Skeletal muscle satellite cell (primary cell): Measurements from ENCODE around the gene RABGAP1.

Source experiments
- H3K27me3 ChIP-seq: 2 replicates; pipeline ENCODE4 v1.7.0; 2013; ENCODE audit warnings: low read length; ENCODE audit not compliant: control insufficient read depth, insufficient read depth
- H3K36me3 ChIP-seq: 2 replicates; pipeline ENCODE4 v1.7.0; 2013; ENCODE audit warnings: mild to moderate bottlenecking, control low read depth, low read length; ENCODE audit not compliant: insufficient read depth
- H3K4me1 ChIP-seq: 2 replicates; pipeline ENCODE4 v1.7.0; 2013; ENCODE audit warnings: low read length; ENCODE audit not compliant: control insufficient read depth, insufficient read depth
- H3K4me2 ChIP-seq: 2 replicates; pipeline ENCODE4 v1.7.0; 2013; ENCODE audit warnings: mild to moderate bottlenecking, low read length
- H3K4me3 ChIP-seq: 2 replicates; pipeline ENCODE4 v1.7.0; 2013; ENCODE audit warnings: low read length
- H3K9ac ChIP-seq: 2 replicates; pipeline ENCODE4 v1.7.0; 2013; ENCODE audit warnings: mild to moderate bottlenecking, low read depth, low read length, moderate library complexity
- H3K9me3 ChIP-seq: replicated peaks from 2 replicates; pipeline ENCODE4 v1.7.0; 2013; ENCODE audit warnings: mild to moderate bottlenecking, control low read depth, low read length

The RABGAP1 gene

DNA sequence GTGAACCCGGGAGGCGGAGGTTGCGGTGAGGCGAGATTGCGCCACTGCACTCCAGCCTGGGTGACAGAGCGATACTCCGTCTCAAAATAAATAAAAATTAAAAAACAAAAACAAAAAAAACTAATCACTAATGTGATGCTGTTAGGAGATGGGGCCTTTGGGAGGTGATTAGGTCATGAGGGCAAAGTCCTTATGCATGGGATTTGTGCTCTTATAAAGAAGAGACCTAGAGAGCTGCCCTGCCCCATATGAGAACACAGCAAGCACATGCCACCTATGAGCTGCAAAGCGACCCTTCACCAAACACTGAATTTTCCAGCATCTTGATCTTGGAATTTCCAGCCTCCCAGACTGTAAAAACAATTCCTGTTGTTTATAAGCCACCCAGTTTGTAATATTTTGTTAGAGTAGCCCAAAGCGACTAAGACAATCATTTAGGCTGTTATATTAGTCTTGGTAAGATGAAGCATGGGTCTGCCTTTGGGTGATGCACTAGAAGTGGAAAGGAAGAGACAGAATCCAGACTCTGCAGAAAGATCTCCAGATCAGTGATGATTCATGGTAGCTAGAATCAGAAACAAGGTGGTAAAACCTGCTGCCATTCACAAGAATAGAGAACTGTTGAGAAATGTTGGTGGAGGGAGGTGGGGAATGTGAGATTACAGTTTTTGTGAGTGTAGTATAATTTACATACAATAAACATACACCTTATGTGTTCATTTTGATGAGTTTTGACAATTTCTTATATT is 118.8 kb downstream of the RABGAP1 start:
- Histone ChIP-seq H3K9me3 (no peaks in the 10 kb centered on the region), H3K27me3 (no peaks in the 10 kb centered on the region), H3K4me2 (no peak overlapping the region), H3K4me3 (no peak overlapping the region), H3K36me3 (peaks cover 5% of the 10 kb centered on the region), H3K9ac (no peak overlapping the region), H3K4me1 (peaks cover 46% of the 10 kb centered on the region)

DNA sequence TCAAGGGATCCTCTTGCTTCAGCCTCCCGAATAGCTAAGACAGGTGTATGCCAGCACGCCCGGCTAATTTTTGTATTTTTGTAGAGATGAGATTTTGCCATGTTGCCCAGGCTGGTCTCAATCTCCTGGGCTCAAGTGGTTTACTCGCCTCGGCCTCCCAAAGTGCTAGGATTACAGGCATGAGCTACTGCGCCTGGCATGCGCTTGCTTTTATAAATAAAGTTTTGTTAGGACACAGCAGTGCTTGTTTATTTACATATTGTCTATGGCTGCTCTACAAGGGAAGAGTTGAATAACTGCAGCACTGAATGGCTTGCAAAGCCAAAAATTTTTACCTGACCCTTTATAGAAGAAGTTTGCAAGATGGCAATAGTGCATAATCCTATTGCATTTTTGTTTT is 120.4 kb downstream of the RABGAP1 start:
- Histone ChIP-seq H3K9ac (no peak overlapping the region), H3K9me3 (no peaks in the 10 kb centered on the region), H3K4me1 (peaks cover 51% of the 10 kb centered on the region), H3K27me3 (no peaks in the 10 kb centered on the region), H3K36me3 (peaks cover 8% of the 10 kb centered on the region), H3K4me2 (no peak overlapping the region), H3K4me3 (no peak overlapping the region)

DNA sequence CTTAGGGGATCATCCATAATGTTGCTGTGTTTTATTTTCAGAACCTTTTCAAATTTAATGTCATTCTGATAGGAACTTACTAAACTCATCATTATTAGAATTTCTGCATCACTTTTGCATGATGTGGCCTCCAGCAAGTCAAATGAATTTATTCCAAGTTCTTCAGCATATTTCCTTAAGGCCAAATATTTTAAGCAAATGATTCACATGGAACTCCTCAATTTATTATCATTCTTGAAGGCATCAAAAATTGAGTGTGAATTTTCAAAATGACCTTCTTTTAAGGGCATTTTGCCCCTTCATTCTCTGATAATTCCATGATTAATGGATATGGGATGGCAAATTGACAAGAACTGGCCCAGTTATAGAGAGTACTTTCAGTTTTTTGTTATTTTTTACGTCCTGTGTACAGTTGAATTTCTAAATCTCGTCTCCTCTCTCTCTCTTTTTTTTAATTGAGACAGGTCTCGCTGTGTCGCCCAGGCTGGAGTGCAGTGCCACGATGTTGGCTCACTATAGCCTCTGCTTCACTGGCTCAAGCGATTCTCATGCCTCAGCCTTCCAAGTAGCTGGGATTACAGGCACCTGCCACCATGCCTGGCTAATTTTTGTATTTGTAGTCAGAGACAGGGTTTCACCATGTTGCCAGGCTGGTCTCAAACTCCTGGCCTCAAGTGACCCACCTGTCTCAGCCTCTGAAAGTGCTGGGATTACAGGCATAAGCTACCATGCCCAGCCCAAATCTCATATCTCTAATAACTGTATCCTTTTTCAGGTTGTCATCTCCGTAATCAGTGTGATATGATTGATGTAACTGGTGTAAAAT is 121.7 kb downstream of the RABGAP1 start:
- no peaks in the 10 kb centered on the region for H3K27me3 ChIP-seq
- peak overlapping the region; percentile 37 for H3K4me2 ChIP-seq
- H3K4me3 ChIP-seq: no peak overlapping the region
- no peaks in the 10 kb centered on the region for H3K9me3 ChIP-seq
- peak overlapping the region; percentile 50 for H3K9ac ChIP-seq
- H3K4me1 ChIP-seq: peaks cover 52% of the 10 kb centered on the region
- H3K36me3 ChIP-seq: peaks cover 15% of the 10 kb centered on the region

DNA sequence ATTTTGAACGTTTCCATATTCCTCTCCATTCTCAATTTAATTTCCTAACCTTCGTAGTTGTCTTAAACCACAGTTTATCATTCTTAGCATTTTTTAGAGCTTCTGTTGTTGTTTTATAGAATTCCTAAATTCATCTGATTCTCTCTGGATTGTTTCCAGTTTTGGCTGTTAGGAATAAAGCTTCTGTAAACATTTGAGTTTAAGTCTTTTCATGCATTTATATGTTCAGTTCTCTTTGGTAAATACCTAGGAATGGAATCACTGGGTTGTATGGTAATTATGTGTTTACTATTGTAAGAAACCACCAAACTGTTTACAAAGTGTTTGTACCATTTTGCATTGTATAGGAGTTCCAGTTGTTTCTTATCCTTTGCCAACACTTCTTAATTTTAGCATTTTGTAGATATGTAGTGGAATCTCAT is 122.4 kb downstream of the RABGAP1 start:
- H3K4me1 ChIP-seq: peaks cover 55% of the 10 kb centered on the region
- peak overlapping the region; percentile 46 for H3K4me2 ChIP-seq
- no peaks in the 10 kb centered on the region for H3K27me3 ChIP-seq
- no peaks in the 10 kb centered on the region for H3K9me3 ChIP-seq
- H3K36me3 ChIP-seq: peaks cover 19% of the 10 kb centered on the region
- H3K9ac ChIP-seq: peak overlapping the region; percentile 37
- no peak overlapping the region for H3K4me3 ChIP-seq

DNA sequence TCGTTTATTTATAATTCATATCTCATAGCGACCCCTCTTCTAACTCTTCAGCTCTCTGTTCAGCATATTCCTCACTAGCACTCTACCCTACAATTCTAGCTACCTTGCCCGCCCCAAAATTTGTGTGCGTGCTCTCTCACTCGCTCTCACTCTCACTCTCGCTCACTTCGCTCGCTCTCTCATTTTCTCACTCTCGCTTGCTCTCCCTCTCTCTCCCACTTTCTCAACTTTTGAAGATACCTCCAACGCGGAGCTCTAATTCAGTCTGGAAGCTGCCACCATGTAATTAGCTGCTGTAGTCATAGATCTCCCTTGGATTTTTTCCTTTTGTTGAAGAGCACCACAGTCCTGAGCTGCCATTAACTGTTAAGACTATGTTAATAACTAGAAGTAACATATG is 123.1 kb downstream of the RABGAP1 start:
- Histone ChIP-seq H3K36me3 (peaks cover 19% of the 10 kb centered on the region), H3K27me3 (no peaks in the 10 kb centered on the region), H3K9me3 (no peaks in the 10 kb centered on the region), H3K4me1 (peaks cover 54% of the 10 kb centered on the region), H3K4me2 (no peak overlapping the region), H3K4me3 (no peak overlapping the region), H3K9ac (peak overlapping the region; percentile 37)

DNA sequence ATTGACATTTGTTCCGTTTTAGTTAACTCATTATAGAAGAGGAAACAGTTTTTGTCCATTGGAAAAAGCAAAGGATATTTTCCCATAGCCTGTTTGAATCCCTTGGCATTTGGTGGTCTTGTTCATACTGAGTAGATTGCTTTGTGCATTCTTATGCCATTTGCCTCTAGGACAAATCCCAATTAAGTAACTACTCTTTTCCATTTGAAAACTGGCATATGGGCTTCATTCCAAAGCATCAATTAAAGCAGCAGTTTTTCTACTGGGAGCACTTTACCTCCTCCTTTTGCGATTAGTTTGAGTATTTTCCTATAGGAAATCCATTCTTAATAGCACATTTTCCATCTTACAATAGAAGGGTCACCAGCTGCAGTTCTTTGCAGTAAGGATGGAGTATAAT is 123.9 kb downstream of the RABGAP1 start:
- Histone ChIP-seq H3K27me3 (no peaks in the 10 kb centered on the region), H3K9me3 (no peaks in the 10 kb centered on the region), H3K4me2 (no peak overlapping the region), H3K4me1 (peaks cover 53% of the 10 kb centered on the region), H3K9ac (no peak overlapping the region), H3K4me3 (no peak overlapping the region), H3K36me3 (peaks cover 19% of the 10 kb centered on the region)

DNA sequence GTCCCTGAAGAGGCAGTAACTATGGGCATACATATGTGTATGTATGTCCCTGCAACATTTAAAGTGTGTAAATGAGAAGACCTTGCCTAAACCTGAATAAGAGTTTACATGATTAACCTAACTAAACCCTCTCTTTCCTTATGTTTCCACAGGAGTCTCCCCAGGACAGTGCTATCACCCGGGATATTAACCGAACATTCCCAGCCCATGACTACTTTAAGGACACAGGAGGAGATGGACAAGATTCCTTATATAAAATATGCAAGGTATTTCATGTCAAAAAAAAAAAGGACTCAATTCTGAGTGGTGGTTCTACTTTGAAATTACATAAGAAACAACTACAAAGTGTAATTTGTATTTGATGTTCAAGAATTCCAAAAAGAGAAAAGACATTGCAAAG is 124.4 kb downstream of the RABGAP1 start:
- H3K4me1 ChIP-seq: peaks cover 54% of the 10 kb centered on the region
- no peaks in the 10 kb centered on the region for H3K9me3 ChIP-seq
- H3K27me3 ChIP-seq: no peaks in the 10 kb centered on the region
- no peak overlapping the region for H3K4me2 ChIP-seq
- no peak overlapping the region for H3K9ac ChIP-seq
- peaks cover 19% of the 10 kb centered on the region for H3K36me3 ChIP-seq
- H3K4me3 ChIP-seq: no peak overlapping the region

DNA sequence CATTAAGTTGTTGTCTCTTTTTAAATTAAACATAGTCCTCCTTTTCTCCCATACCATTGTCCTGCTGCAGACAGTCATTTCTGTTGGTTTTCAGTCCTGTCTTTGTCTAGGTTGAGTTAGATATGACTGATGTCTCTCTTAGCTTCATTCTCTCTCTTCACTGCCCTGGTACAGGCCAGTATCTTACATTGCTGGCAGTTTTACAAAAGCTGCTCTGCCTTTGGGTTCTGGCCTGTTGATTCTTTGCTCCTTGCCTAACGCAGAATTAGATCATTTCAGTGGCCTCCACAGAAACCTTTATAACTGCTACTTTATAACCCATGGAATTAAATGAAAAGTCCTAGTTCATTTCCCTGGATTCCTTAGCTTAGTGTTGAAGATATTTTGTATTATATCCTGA is 126.3 kb downstream of the RABGAP1 start:
- Histone ChIP-seq H3K9ac (no peak overlapping the region), H3K4me1 (peaks cover 49% of the 10 kb centered on the region), H3K27me3 (no peaks in the 10 kb centered on the region), H3K4me3 (no peak overlapping the region), H3K9me3 (no peaks in the 10 kb centered on the region), H3K36me3 (peaks cover 22% of the 10 kb centered on the region), H3K4me2 (no peak overlapping the region)

DNA sequence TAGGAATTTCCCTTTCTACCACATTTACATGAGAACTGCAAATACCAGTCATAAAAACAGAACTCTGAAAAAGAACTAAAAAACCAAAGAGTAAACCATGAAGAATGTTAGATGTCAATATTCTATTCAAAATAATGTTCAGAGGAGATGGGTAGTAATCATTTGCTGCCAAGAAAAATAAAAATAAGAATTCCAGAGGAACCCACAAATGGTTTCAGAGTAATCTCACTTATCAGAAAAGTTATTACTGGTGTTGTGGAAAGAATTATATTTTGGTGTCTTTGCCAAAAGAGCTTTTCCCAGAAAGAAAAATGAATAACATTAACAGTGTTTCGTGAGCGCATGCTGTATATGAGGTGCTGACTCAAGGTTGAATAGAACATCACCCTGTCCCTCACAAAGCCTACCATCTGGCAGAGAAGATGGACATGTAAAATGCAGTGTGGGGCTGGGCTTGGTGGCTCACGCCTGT is 128.2 kb downstream of the RABGAP1 start:
- H3K9me3 ChIP-seq: no peaks in the 10 kb centered on the region
- H3K4me1 ChIP-seq: peaks cover 37% of the 10 kb centered on the region
- peaks cover 22% of the 10 kb centered on the region for H3K36me3 ChIP-seq
- H3K9ac ChIP-seq: peak overlapping the region; percentile 72
- no peak overlapping the region for H3K4me2 ChIP-seq
- H3K4me3 ChIP-seq: no peak overlapping the region
- no peaks in the 10 kb centered on the region for H3K27me3 ChIP-seq

DNA sequence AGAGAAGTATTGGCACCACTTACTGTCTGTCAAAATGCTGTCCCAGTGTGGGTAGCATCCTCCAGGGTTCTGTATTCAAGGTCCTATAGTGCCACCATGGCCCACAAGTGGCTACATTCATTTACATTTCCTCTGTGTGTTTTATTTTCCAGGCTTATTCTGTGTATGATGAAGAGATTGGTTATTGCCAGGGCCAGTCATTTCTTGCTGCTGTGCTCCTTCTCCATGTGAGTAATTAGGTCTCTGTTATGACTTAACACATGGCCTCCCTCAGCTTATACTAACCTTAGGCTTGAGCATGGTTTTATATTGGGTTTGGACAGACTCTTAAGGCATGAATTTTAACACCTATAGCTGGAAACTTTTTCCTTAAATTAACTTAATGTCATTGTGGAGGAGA is 129.4 kb downstream of the RABGAP1 start:
- Histone ChIP-seq H3K36me3 (peaks cover 26% of the 10 kb centered on the region), H3K4me1 (peaks cover 42% of the 10 kb centered on the region), H3K9me3 (no peaks in the 10 kb centered on the region), H3K9ac (no peak overlapping the region), H3K27me3 (no peaks in the 10 kb centered on the region), H3K4me3 (no peak overlapping the region), H3K4me2 (no peak overlapping the region)

DNA sequence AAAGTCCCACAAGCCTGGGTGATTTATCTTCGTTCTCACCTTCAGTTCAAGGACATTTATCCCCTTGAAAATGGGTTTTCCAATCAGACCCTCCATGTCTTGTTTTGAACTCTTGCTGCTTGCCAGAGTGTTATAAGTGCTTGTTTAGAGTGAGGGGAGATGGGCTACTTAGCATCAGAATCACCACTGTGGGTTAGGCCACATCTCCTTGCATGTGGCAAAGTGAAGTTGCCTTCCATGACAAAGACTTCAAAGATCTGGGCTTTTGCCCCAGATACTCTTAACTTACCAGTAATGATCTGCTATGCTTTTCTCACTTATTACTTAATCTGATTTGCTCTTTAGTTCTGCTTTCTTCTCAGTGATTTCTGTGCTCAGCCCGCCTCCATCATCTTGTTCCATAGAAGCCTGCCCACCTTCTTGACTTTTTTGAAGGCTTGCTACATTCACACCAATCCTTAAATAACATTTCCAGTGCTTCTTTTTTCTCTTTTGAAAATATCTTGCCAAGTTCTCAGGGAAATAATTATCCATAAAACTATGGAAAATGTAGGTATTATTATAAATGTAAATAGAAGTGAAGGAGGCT is 131.7 kb downstream of the RABGAP1 start:
- H3K4me3 ChIP-seq: no peak overlapping the region
- peaks cover 37% of the 10 kb centered on the region for H3K4me1 ChIP-seq
- no peaks in the 10 kb centered on the region for H3K9me3 ChIP-seq
- H3K36me3 ChIP-seq: peaks cover 13% of the 10 kb centered on the region
- H3K4me2 ChIP-seq: no peak overlapping the region
- H3K27me3 ChIP-seq: no peaks in the 10 kb centered on the region
- H3K9ac ChIP-seq: no peak overlapping the region
